SK-N-MC (cell line): ENCODE results near the gene VASH2.

ENCODE experiments used
- EZH2 ChIP-seq: fragments of 200-600 bp; sonication (generic); IDR thresholded peaks from one replicate; pipeline ENCODE4 v1.6.1; 2017; ENCODE audit warnings: antibody characterized with exemption
- FOXP2 ChIP-seq: optimal IDR thresholded peaks from 2 replicates; pipeline ENCODE3; 2011; ENCODE audit warnings: mild to moderate bottlenecking, moderate library complexity; ENCODE audit not compliant: insufficient read depth; ENCODE audit errors: extremely low read length, control extremely low read depth
- POLR2AphosphoS5 ChIP-seq: IDR thresholded peaks from 2 replicates; pipeline ENCODE4 v1.6.1; 2012; ENCODE audit warnings: mild to moderate bottlenecking, low read depth, low read length, borderline replicate concordance

GRCh38 chr1:212928323-212929291 is 21.7 kb upstream of the VASH2 start:
- TF ChIP-seq POLR2AphosphoS5, result no peak
- TF ChIP-seq EZH2, result no peak
- no peak for TF ChIP-seq FOXP2
